HL-60 (cell line): ENCODE data around the gene CCDC93.

Source experiments
- POLR2AphosphoS5 ChIP-seq: IDR thresholded peaks from 2 replicates; pipeline ENCODE4 v1.6.1; 2012; ENCODE audit warnings: low read depth
- TF ChIP-seq, protein P1 (sequence below): IDR thresholded peaks from one replicate; pipeline ENCODE4 v1.5.1; 2011; ENCODE audit warnings: low read length, control low read depth, inconsistent platforms; ENCODE audit not compliant: insufficient read depth
- TF ChIP-seq, protein P2 (sequence below): IDR thresholded peaks from 2 replicates; pipeline ENCODE4 v1.6.1; 2012; ENCODE audit warnings: low read depth; ENCODE audit not compliant: insufficient replicate concordance

DNA sequence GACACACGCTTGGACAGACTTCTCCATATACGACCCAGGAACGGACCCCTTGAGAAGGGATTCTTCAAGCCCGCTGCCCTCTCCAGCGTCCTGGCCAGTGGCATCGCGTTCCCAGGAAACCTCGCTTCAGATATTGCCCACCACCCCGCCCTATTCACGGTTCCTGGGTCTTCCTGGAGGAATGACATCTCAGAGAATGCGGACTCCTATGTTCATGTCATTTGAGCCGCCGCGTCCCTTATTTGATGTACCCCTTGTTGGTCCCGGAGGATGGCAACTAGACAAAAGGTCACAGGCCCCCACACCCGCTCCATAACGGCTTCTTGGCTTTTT is 588 bp upstream of the CCDC93 start:
- TF ChIP-seq, protein P1, sequence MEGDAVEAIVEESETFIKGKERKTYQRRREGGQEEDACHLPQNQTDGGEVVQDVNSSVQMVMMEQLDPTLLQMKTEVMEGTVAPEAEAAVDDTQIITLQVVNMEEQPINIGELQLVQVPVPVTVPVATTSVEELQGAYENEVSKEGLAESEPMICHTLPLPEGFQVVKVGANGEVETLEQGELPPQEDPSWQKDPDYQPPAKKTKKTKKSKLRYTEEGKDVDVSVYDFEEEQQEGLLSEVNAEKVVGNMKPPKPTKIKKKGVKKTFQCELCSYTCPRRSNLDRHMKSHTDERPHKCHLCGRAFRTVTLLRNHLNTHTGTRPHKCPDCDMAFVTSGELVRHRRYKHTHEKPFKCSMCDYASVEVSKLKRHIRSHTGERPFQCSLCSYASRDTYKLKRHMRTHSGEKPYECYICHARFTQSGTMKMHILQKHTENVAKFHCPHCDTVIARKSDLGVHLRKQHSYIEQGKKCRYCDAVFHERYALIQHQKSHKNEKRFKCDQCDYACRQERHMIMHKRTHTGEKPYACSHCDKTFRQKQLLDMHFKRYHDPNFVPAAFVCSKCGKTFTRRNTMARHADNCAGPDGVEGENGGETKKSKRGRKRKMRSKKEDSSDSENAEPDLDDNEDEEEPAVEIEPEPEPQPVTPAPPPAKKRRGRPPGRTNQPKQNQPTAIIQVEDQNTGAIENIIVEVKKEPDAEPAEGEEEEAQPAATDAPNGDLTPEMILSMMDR = no peak
- TF ChIP-seq, protein P2, sequence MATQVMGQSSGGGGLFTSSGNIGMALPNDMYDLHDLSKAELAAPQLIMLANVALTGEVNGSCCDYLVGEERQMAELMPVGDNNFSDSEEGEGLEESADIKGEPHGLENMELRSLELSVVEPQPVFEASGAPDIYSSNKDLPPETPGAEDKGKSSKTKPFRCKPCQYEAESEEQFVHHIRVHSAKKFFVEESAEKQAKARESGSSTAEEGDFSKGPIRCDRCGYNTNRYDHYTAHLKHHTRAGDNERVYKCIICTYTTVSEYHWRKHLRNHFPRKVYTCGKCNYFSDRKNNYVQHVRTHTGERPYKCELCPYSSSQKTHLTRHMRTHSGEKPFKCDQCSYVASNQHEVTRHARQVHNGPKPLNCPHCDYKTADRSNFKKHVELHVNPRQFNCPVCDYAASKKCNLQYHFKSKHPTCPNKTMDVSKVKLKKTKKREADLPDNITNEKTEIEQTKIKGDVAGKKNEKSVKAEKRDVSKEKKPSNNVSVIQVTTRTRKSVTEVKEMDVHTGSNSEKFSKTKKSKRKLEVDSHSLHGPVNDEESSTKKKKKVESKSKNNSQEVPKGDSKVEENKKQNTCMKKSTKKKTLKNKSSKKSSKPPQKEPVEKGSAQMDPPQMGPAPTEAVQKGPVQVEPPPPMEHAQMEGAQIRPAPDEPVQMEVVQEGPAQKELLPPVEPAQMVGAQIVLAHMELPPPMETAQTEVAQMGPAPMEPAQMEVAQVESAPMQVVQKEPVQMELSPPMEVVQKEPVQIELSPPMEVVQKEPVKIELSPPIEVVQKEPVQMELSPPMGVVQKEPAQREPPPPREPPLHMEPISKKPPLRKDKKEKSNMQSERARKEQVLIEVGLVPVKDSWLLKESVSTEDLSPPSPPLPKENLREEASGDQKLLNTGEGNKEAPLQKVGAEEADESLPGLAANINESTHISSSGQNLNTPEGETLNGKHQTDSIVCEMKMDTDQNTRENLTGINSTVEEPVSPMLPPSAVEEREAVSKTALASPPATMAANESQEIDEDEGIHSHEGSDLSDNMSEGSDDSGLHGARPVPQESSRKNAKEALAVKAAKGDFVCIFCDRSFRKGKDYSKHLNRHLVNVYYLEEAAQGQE = no peak
- no peak for TF ChIP-seq POLR2AphosphoS5
